Astrocyte of the cerebellum (primary cell): ENCODE measurements around the gene ALDH1A2.

ENCODE experiments used
- DNase-seq: peaks from one replicate; pipeline ENCODE4 v3.0.0-alpha.2; 2011; ENCODE audit warnings: low read depth
- H3K4me3 ChIP-seq: 2 replicates; pipeline ENCODE4 v1.5.1; 2011; ENCODE audit warnings: mild to moderate bottlenecking, low read depth, low read length, moderate library complexity
- CTCF ChIP-seq: IDR thresholded peaks from 2 replicates; pipeline ENCODE4 v1.5.1; 2012; ENCODE audit warnings: low read length, low read depth, moderate library complexity, mild to moderate bottlenecking; ENCODE audit errors: missing control alignments
- in situ Hi-C: cut with HindIII; loops from 2 replicates; pipeline ENCODE4 v1.10.0; 2017; ENCODE audit warnings: low sequenced_read_pairs

Gene ALDH1A2

DNA sequence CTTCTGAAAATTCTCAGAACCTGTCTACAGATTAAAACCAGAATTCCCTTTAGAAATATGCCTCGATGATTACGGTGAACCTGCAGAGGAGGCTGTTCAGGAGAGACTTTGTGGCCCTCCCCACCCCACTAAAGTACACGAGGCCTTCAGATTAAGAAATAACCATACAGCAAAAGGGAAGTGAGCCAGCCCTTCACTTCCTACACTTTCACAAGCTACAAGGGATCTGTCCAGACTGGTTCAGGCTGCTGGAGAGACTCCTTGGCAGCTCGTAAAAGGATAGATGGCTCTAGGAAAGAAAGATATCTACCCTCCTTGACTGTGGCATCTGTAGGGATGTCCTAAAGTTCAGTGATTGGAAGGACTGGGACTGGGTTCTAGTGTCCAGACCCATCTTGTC, 102.6 kb downstream of the ALDH1A2 start:
- DNase-seq = no peak
- no peak overlapping the region for H3K4me3 ChIP-seq
- in situ Hi-C loops = no loop called here
- TF ChIP-seq CTCF = no peak

GRCh38 chr15:57961919-57962318, 103.6 kb downstream of the ALDH1A2 start:
- in situ Hi-C loops = no loop called here
- no peak for TF ChIP-seq CTCF
- DNase-seq = no peak
- H3K4me3 ChIP-seq = no peak overlapping the region

GRCh38 chr15:57957113-57957512, 108.4 kb downstream of the ALDH1A2 start:
- in situ Hi-C loops = loop anchor here (5.0 kb wide), 1 partner anchor 50 kb away; no protein-coding TSS in a partner anchor
- no peak overlapping the region for H3K4me3 ChIP-seq
- no peak for TF ChIP-seq CTCF
- DNase-seq = no peak

DNA sequence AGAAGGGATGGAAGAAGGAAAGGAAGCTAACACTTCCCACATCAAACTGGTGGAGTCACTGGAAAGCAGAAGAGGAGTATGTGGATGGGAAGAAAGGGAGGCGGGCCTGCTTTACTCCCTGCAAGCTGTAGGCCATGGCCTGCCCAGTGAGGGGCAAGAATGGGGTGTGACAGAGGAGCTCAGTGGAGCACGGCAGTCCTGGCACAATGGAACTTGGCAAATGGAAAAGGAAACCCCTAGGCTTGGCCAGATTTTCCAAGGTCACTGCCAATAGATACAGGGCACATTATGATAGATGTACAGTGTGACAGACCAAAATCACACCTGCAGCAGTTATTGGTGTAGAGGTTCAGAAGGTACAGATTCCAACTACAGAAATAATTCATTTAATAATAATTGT, 111.6 kb downstream of the ALDH1A2 start:
- no peak overlapping the region for H3K4me3 ChIP-seq
- TF ChIP-seq CTCF = no peak
- no peak for DNase-seq
- in situ Hi-C loops = no loop called here

DNA sequence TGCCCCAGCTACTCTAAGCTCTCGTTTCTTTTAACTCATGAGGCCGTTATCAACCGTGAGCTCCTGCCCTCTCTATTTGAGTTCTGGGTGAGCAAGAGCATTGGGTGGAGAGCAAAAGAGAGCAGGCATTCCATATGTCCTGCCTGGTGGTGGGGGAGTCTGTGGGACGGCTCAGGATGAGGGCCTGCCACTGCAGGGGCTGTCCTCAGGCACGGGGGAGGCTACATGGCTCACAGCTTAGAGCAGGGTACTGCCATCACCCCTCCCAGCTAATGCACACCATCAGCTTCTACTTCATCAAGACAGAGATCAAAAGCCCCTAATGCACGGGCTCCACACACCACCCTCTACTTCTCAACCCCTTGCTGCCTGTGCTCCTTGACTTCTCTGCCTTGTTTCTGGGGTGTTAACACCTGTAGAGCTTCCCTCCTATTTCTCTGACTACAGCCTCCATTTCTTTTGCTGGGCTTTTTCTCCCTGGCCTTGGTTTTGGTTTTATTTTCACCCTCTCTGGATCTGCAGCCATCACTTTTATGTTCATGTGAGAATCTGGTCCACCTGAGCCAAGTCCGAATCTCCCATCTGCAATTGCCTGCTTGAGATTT, 114.1 kb downstream of the ALDH1A2 start:
- no peak for DNase-seq
- no peak overlapping the region for H3K4me3 ChIP-seq
- no peak for TF ChIP-seq CTCF
- in situ Hi-C loops = no loop called here

DNA sequence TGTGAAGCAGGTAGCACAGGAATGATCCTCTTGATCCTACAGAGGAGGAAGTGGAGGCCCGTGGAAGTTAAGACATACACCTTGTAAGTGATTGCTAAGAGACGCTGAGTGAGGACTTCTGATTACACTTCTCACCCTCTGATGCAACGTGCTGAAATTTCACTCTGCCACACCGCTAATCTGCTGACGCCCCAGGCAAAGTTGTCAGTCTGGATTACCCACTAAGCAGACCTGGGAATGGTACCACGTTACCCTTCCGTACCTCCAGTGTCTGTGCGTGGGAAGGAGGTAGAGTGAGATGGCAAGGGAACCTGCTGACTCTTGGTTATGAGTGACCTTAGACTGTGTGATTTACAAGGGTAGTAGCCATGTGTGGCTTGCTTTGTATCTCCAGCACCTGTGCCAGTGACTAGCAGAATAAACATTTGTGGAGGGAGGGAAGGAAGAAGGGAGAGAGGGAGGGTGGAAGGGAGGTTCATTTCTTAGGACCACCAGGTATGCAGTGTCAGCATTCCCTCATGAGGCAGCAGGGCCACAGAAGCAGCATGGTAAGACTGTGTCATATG, 115.0 kb downstream of the ALDH1A2 start:
- in situ Hi-C loops = no loop called here
- TF ChIP-seq CTCF = no peak
- H3K4me3 ChIP-seq = no peak overlapping the region
- DNase-seq = no peak
